SK-N-SH treated with all-trans-retinoic acid at 6 μM for 48 hours (cell line): ENCODE data around the gene LYG2.
"Not testable (repeated sequence)": the region's sequence is repeated elsewhere in the genome, so short reads cannot be mapped to it uniquely, and the experiment has no call there.

ENCODE experiments used
- ATAC-seq: fragments of 200-7000 bp; cut with Tn5 transposase; 3 replicates; pipeline ENCODE4 v1.9.1; 2020; ENCODE audit warnings: mild to moderate bottlenecking, moderate library complexity
- ARNTL ChIP-seq: fragments of 450-650 bp; formaldehyde crosslinking; IDR thresholded peaks from 2 replicates; pipeline ENCODE4 v1.5.0; 2020; ENCODE audit warnings: low read depth, mild to moderate bottlenecking, moderate library complexity, borderline replicate concordance
- ESRRG ChIP-seq: fragments of 250-450 bp; sonication (Bioruptor Pico); IDR thresholded peaks from 2 replicates; pipeline ENCODE4 v1.6.1; 2021; ENCODE audit warnings: mild to moderate bottlenecking
- GLIS3 ChIP-seq: fragments of 250-450 bp; sonication (Bioruptor Pico); IDR thresholded peaks from 2 replicates; pipeline ENCODE4 v1.5.0; 2020; ENCODE audit warnings: mild to moderate bottlenecking, moderate library complexity
- ISL1 ChIP-seq: fragments of 250-450 bp; sonication (Bioruptor Pico); IDR thresholded peaks from 2 replicates; pipeline ENCODE4 v2.1.2; 2022; ENCODE audit warnings: mild to moderate bottlenecking, moderate library complexity
- OSR1 ChIP-seq: fragments of 250-450 bp; sonication (Bioruptor Pico); IDR thresholded peaks from 2 replicates; pipeline ENCODE4 v1.8.0; 2022; ENCODE audit warnings: moderate library complexity, mild to moderate bottlenecking, inconsistent platforms
- PPARA ChIP-seq: fragments of 250-450 bp; sonication (Bioruptor Pico); IDR thresholded peaks from 2 replicates; pipeline ENCODE4 v1.5.0; 2020; ENCODE audit warnings: mild to moderate bottlenecking, borderline replicate concordance
- RARB ChIP-seq: fragments of 250-450 bp; sonication (Bioruptor Pico); IDR thresholded peaks from 2 replicates; pipeline ENCODE4 v1.8.0; 2021; ENCODE audit warnings: mild to moderate bottlenecking, moderate library complexity
- TOX ChIP-seq: fragments of 250-450 bp; sonication (Bioruptor Pico); IDR thresholded peaks from 2 replicates; pipeline ENCODE4 v1.8.0; 2021; ENCODE audit warnings: mild to moderate bottlenecking, moderate library complexity, borderline replicate concordance
- ZC3H10 ChIP-seq: fragments of 250-450 bp; sonication (Bioruptor Pico); IDR thresholded peaks from 2 replicates; pipeline ENCODE4 v1.5.1; 2021; ENCODE audit warnings: mild to moderate bottlenecking, moderate library complexity
- ZFP3 ChIP-seq: fragments of 250-450 bp; sonication (Bioruptor Pico); IDR thresholded peaks from 2 replicates; pipeline ENCODE4 v1.5.0; 2020; ENCODE audit warnings: mild to moderate bottlenecking, moderate library complexity
- ZNF70 ChIP-seq: fragments of 450-650 bp; formaldehyde crosslinking; IDR thresholded peaks from 2 replicates; pipeline ENCODE4 v1.5.0; 2020; ENCODE audit warnings: mild to moderate bottlenecking, moderate library complexity
- ZNF8 ChIP-seq: fragments of 450-650 bp; formaldehyde crosslinking; IDR thresholded peaks from 2 replicates; pipeline ENCODE4 v1.5.0; 2020; ENCODE audit warnings: mild to moderate bottlenecking, moderate library complexity
- TF ChIP-seq, protein P1 (sequence below): fragments of 250-450 bp; sonication (Bioruptor Pico); IDR thresholded peaks from 2 replicates; pipeline ENCODE4 v1.8.0; 2020; ENCODE audit warnings: mild to moderate bottlenecking, moderate library complexity, borderline replicate concordance
- TF ChIP-seq, protein P2 (sequence below): fragments of 250-450 bp; sonication (Bioruptor Pico); IDR thresholded peaks from 2 replicates; pipeline ENCODE4 v1.5.0; 2020; ENCODE audit warnings: mild to moderate bottlenecking, moderate library complexity
- TF ChIP-seq, protein P3 (sequence below): fragments of 250-450 bp; sonication (Bioruptor Pico); IDR thresholded peaks from 2 replicates; pipeline ENCODE4 v1.8.0; 2021; ENCODE audit warnings: low read depth, mild to moderate bottlenecking, moderate library complexity, borderline replicate concordance

LYG2 gene

DNA sequence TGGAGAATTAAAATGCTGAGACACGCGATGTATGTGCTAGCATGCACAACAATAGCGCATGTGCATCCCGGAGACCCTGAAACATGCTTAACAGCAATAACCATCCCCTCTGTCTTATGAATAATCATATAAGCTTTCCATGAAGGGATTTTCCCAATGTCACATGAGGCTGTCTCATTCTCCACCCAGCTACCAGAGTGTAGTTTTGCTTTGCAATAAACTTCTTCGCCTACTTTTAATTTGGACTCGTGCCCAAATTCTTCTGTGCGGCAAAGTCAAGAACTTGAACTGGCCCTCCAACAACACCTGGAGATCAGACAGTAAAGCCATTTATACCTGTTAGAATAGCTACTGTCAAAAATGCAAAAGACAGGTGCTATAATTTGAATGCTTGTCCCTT, 30.1 kb upstream of the LYG2 start (continued):
- TF ChIP-seq, protein P1, sequence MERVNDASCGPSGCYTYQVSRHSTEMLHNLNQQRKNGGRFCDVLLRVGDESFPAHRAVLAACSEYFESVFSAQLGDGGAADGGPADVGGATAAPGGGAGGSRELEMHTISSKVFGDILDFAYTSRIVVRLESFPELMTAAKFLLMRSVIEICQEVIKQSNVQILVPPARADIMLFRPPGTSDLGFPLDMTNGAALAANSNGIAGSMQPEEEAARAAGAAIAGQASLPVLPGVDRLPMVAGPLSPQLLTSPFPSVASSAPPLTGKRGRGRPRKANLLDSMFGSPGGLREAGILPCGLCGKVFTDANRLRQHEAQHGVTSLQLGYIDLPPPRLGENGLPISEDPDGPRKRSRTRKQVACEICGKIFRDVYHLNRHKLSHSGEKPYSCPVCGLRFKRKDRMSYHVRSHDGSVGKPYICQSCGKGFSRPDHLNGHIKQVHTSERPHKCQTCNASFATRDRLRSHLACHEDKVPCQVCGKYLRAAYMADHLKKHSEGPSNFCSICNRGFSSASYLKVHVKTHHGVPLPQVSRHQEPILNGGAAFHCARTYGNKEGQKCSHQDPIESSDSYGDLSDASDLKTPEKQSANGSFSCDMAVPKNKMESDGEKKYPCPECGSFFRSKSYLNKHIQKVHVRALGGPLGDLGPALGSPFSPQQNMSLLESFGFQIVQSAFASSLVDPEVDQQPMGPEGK (CRISPR knock-in tag) = no peak
- TF ChIP-seq ZNF70 = no peak
- TF ChIP-seq ISL1 (CRISPR knock-in tag) = no peak
- TF ChIP-seq, protein P2, sequence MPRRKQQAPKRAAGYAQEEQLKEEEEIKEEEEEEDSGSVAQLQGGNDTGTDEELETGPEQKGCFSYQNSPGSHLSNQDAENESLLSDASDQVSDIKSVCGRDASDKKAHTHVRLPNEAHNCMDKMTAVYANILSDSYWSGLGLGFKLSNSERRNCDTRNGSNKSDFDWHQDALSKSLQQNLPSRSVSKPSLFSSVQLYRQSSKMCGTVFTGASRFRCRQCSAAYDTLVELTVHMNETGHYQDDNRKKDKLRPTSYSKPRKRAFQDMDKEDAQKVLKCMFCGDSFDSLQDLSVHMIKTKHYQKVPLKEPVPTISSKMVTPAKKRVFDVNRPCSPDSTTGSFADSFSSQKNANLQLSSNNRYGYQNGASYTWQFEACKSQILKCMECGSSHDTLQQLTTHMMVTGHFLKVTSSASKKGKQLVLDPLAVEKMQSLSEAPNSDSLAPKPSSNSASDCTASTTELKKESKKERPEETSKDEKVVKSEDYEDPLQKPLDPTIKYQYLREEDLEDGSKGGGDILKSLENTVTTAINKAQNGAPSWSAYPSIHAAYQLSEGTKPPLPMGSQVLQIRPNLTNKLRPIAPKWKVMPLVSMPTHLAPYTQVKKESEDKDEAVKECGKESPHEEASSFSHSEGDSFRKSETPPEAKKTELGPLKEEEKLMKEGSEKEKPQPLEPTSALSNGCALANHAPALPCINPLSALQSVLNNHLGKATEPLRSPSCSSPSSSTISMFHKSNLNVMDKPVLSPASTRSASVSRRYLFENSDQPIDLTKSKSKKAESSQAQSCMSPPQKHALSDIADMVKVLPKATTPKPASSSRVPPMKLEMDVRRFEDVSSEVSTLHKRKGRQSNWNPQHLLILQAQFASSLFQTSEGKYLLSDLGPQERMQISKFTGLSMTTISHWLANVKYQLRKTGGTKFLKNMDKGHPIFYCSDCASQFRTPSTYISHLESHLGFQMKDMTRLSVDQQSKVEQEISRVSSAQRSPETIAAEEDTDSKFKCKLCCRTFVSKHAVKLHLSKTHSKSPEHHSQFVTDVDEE (CRISPR knock-in tag) = no peak

DNA sequence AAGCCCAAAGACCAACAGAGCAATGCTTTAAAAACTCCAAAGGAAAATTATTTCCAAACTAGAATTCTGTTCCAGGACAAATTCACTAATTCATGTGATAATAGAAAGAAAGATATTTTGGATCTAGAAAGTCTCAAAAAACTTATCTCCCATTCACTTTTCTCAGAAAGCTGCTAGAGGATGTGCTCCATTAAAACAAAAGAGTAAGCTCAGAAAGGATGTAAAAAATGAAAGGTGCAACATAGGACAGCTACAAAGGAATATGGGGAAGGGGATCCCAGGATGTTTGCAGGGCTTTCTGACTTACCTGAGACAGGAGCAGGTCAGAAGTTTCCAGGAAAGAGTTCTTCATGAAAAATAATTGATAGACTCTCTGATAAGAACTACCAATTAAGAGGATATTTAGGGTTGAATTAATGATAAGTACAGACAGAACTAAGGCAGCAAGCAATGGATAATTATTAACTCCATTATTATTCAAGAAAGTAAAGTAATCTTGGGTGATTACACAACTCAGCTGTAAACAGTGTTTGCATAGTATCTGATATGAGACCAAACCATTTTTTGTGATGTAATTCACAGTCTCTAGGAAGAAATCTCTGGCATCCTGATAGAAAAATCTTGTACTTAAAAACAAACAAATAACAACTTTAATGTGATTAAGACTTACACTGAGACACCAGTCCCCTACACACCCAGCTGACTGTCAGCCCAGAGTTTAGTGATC, 24.7 kb upstream of the LYG2 start:
- no peak for TF ChIP-seq ZC3H10 (CRISPR knock-in tag)
- TF ChIP-seq ARNTL (CRISPR knock-in tag) = no peak
- TF ChIP-seq, protein P2 (CRISPR knock-in tag) = no peak
- no peak for TF ChIP-seq OSR1
- no peak for TF ChIP-seq ZFP3 (CRISPR knock-in tag)
- TF ChIP-seq, protein P3, sequence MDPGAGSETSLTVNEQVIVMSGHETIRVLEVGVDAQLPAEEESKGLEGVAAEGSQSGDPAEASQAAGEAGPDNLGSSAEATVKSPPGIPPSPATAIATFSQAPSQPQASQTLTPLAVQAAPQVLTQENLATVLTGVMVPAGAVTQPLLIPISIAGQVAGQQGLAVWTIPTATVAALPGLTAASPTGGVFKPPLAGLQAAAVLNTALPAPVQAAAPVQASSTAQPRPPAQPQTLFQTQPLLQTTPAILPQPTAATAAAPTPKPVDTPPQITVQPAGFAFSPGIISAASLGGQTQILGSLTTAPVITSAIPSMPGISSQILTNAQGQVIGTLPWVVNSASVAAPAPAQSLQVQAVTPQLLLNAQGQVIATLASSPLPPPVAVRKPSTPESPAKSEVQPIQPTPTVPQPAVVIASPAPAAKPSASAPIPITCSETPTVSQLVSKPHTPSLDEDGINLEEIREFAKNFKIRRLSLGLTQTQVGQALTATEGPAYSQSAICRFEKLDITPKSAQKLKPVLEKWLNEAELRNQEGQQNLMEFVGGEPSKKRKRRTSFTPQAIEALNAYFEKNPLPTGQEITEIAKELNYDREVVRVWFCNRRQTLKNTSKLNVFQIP (CRISPR knock-in tag) = no peak
- ATAC-seq = no peak

DNA sequence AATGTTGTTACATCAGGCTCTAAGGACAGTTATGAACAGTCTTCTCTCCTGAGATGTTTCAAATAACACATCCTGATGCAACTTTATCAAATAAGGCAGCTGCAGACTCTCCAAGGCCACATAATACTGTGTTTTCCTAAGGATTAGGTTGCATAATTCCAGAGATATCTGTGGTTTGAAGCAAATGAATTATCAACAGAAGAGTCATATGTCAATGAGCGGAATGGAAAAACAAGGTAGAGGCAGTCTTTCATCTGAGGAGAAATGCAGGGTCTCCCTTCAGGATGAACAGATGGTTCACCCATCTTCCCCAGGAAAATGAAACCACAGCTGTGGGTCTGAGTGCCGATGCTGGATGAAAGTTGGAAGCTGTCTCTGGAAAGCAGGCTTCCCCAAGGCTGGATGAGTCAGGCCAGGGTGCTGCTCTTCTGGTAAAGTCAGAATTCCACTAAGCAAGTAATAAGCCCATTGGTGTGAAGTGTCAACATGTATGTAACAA, 23.4 kb upstream of the LYG2 start:
- ATAC-seq = peak; percentile 76
- TF ChIP-seq RARB (CRISPR knock-in tag) = no peak
- no peak for TF ChIP-seq GLIS3 (CRISPR knock-in tag)
- no peak for TF ChIP-seq ZNF70
- TF ChIP-seq OSR1 = no peak
- no peak for TF ChIP-seq TOX (CRISPR knock-in tag)
- TF ChIP-seq, protein P2 (CRISPR knock-in tag) = no peak
- TF ChIP-seq PPARA (CRISPR knock-in tag) = no peak
- no peak for TF ChIP-seq ARNTL (CRISPR knock-in tag)
- TF ChIP-seq ZNF8 (CRISPR knock-in tag) = no peak
- no peak for TF ChIP-seq ESRRG

DNA sequence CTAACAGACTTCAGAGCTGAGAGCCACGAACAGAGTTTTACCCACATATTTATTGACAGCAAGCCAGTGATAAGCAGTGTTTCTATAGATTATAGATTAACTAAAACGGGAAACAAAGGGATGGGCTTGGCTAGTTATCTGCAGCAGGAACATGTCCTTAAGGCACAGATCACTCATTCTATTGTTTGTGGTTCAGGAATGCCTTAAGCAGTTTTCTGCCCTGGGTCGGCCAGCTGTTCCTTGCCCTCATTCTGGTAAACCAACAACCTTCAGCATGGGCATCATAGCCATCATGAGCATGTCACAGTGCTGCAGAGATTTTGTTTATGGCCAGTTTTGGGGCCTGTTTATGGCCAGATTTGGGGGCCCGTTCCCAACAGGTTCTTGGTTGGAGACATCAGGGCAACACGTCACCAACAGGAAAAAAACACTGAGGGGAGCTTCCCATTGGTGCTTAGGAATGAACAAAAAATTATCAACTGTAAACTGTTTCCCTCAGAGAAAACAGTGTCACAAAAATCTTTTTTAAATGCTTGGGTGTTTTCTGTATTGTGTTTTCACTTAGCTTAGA, 22.8 kb upstream of the LYG2 start:
- ATAC-seq = not testable (repeated sequence)
